SKM-1 treated with dmso at 0.1 percent for 144 hours (cell line): ENCODE measurements around the gene KAZN.

Source experiments
- DNase-seq: peaks from one replicate; lab custom pipeline; 2025; ENCODE audit not compliant: unreplicated experiment; lab: John Stamatoyannopoulos, UW

KAZN gene

GRCh38 chr1:14706631-14707030 lies 108.1 kb downstream of the KAZN start:
- no peak for DNase-seq

DNA sequence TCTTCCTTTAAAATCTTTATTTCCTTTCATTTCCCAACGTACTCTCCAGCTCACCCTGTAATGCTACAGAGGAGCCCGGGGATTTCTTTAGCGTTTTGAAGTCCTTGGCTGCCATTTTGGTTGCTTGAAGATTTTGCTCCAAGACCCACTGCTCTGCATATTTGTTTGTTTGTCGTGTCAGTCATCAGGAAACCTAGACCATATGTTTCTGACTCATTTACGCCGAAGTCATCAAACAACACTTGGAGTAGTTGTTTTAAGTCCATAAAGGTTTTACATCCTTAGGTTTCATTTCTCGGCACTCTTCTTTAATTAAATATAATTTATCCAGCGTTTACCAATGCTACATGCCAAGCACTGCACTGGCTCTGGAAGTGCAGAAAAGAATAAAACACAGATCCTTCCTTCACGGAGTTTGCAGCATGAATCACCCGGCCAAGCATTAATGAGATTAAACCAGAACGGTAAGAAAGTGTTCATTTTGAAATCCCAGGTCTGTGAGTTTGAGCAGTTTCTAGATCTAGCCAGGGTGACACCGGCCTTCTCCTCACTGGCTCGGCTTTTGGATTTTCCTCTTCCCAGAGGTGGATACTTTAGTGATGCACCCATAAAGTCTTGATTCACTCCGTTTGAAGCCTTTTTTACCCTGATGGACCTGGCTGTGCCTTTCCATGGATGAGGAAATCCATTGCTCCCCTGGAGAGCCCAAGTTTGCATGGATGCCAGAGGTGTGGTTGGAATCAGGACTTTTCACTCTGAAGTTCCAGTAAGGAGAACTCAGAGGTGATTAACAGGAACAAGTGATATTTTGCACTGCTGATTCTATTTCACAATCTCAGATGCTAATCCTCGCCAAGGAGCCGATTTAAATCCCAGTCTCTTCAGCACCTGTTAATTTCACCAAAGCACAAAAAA lies 109.3 kb downstream of the KAZN start:
- no peak for DNase-seq

DNA sequence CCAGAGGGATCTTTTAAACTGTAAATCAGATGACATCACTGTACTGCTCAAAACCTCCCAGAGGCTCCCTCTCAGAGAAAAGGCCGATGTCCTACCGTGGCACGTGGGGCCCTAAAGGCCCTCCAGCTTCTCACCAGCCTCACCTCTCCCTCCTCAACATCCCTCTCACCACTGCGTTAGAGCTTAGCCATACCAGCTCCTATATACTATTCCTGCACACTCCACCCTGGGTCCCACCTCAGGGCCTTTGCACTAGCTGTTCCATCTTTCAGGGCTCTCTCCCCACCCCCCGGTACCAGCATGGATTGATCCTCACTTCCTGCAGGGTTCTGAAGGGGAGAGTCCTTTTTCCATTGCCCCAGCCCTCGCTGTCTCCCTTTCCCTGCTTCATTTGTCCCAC lies 111.8 kb downstream of the KAZN start:
- no peak for DNase-seq

DNA sequence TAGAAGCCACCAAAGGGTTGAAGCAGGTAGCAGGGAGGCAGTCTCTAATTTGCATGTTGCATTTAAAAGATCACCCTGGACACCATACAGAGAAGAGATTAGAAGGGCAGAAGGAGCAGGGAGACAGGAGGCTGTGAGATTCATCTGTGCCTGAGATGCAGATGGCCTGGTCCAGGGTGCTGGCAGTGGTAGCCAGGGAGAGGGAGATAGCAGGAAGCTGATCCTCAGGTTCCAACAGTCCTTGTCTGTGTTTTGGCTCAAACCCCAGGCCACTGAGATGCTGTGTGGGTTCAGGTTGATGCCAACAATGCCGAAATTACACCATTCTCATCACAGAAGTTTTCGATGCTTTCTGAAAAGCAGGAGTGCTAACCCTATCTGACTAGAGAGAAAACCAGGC lies 113.7 kb downstream of the KAZN start:
- no peak for DNase-seq

DNA sequence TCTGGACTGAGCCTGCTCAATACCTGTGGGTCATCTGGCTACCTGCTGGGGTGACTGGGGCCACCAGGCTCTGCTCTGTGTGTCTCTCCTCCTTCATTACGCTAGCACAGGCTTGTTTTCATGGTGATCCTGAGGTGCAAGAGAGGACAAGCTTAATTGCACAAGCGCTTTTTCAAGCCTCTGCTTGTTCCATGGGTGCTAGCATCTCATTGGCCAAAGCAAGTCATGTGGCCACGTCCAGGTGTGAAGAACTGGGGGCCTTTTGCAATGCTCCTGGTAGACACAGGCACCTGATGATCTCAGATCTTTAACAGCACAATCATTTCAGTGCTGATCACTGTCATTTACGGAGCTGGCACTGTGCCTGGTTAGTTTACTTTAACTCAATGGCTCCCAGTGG lies 114.6 kb downstream of the KAZN start:
- no peak for DNase-seq

- DNase-seq = no peak
These were observed 116.8 kb downstream of the KAZN start for GRCh38 chr1:14715266-14715665.

DNA sequence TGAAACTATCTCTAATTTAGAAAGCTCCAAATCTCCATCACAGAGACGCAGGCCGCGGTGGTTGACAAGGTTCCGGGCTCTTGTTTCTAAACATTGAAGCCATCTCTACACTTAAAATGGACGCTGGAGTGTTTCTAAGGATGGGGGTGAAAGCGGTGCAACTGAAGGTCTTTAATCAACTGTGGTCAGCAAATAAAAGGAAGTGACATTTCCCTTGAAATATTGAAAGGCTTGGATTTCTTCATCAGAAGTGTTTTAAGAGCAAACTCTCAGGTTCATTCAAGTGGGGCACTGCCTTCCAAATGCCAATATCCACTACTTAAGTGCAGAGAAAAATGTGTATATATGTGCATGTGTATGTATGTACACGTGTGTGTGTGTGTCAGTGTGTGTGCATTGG lies 117.3 kb downstream of the KAZN start:
- no peak for DNase-seq

DNA sequence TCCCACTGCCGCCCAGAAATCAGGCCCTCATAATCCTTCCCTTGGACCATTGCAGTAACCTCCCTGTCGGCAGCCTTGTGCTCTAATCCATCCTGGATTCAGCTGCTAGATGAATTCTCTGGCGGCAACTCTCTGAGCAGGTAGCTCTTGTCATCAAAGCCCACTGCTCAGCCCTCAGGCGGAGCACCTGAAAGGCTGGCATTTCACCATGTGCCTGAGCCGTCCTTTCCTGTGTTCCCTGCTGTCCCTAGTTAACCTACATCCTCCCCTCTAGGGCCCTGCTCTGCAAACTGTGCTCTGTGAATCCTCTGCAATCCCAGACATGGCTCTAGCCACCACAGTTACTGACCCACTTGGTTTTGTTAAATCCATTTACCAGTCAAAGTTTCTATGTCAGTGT lies 118.0 kb downstream of the KAZN start:
- no peak for DNase-seq

DNA sequence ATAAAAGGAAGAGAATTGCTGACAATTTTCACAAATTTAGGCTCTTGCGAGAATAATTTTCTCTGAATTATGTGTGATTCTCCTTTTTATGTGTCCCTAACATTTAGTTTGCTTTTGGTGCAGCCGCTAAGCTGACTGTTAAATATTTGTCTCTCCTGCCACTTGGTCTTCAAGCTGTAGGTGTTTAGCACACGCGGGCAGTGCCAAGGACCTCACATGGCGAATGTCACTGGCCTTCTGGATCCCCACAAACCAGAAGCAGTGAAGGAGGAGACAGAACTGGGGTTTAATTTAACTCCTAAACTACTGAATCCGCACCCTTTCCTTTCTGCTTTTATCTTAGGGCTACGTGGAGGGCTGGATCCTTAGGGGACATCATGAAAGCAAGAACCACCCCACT lies 120.0 kb downstream of the KAZN start:
- no peak for DNase-seq

GRCh38 chr1:14723401-14723800 lies 124.9 kb downstream of the KAZN start:
- DNase-seq = no peak

DNA sequence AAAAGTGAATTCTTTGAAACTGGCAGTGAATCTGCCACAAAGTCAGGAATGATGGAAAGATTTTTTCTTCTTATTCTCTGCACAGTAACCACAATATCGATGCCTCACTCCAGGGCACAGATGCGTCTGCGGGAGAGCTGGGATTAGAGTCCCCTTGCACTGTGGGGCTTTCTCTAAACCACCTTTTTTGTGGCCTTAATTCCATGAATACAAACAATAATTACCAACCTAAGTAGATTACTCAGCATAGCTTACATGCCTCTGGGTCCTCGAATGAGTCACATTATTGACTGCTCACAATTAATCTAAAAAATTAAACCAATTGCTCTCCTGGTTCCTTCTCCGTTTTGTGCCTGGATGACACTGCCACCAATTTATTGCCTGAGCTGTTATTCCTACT lies 125.8 kb downstream of the KAZN start:
- no peak for DNase-seq

DNA sequence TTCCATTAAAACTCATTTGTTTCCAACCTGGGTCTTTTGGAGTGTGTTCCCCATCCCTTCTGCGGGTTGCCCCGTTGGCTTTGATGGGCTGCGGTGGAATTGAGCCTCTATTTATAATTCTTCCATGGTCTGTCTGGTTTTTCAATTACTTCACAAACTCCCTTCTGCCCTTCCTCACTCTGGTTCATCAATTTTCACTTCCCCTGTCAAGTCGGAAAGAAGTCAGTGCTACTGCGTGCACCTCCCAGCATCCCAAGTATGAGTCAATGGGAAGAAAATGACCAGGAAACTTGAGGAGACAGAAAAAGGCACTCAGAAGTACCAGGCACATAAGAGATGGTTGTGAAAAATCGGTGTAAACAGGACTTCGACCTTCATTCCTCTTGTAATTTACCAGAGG lies 126.2 kb downstream of the KAZN start:
- DNase-seq = no peak

GRCh38 chr1:14725238-14725637 lies 126.8 kb downstream of the KAZN start:
- DNase-seq = no peak

DNA sequence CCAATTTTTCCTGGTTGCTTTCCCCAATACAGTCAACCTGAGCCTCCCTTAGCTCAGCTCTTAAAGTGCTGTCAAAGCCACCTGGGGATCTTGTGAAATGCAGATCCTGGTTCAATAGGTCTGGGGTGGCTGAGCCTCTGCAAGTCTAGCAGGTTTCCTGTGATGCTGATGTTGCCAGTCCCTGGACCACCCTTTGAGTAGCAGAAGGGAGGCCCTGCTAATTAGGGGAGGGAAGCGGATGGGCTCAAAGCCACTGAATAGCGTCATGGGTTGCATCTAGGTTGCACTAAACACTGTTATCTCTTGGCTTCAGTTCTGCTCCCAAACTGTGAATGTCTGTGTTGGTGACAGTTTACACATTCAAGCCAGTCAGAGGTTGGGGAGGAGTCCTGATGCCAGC lies 127.2 kb downstream of the KAZN start:
- DNase-seq = no peak

GRCh38 chr1:14726606-14727005 lies 128.1 kb downstream of the KAZN start:
- DNase-seq = no peak

GRCh38 chr1:14728516-14728915 lies 130.0 kb downstream of the KAZN start:
- no peak for DNase-seq

- no peak for DNase-seq
These were observed 134.2 kb downstream of the KAZN start for GRCh38 chr1:14732728-14733047.

DNA sequence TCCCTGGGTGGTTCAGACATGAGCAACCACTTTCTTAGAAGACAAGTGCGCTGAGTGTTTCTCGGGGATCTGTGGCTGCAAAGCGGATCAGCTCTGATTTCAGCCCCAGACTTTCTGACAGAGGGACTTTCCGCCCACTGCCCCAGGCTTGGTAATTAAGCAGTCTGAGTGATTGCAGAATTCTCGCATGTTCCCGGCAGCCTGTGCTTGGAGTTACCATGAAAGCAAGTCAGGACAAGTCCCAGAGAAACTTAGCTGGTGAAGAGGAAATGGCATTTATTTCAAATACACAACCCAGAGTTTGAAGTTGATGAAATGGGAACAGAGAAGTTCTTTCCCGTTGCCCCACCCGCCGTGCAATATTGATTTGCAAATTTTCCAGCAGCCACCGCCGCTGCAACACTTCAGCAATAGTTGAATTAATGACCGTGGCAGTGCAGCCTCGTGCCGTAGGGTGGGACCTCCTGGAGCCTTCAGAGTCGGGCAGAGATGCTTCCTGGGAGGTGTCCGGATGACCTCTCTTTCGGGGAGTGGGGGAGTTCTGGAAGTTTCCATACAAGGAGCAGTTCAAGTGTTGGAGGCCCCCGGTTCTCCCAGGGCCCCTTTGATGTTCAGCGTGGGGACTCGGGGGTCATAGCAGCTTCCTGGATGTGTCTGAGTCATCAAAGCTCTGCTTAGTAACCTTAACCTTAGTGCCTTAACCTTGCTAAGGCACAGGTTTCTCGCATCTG lies 134.7 kb downstream of the KAZN start:
- DNase-seq = no peak

DNA sequence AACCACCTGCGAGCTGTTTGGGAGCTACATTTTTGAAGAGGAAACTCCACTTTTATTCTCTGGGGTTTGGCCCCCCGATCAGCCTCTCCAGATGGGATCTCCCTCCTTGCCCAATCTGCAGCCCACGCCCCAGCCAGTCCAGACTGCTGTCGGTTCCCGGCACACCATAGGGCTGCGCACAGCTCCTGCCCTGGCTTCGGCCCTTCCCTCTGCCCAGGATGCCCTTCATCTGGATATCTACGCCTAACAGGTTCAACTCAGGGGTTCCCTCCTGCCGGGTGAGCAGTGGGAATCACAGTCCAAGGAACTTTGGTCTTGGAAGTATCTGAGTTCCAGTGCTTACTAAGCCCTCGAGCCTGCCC lies 135.3 kb downstream of the KAZN start:
- DNase-seq = no peak

GRCh38 chr1:14735841-14736240 lies 137.4 kb downstream of the KAZN start:
- no peak for DNase-seq

- DNase-seq = no peak
These were observed 139.1 kb downstream of the KAZN start for GRCh38 chr1:14737561-14738094.

GRCh38 chr1:14738235-14738634 lies 139.8 kb downstream of the KAZN start:
- no peak for DNase-seq
